Vagina (tissue), 2 donors: ENCODE results near the gene ZNF205.

Experiments used
- POLR2AphosphoS5 ChIP-seq, 2 donors: sonication (generic); formaldehyde crosslinking; IDR thresholded peaks; one replicate each; pipeline ENCODE4 v1.9.0; 2017; ENCODE audit warnings: antibody characterized with exemption in 2 of 2, mild to moderate bottlenecking in 2 of 2, low read depth in 1 of 2; ENCODE audit not compliant: insufficient read depth in 1 of 2
- TF ChIP-seq, protein P1 (sequence below), 3 experiments: fragments of 450-650 bp in 2 of 3; fragments of 200-600 bp in 1 of 3; sonication (generic) in 1 of 3; IDR thresholded peaks; one replicate each; pipeline ENCODE4 v1.5.1; 2017 to 2019; ENCODE audit warnings: antibody characterized with exemption in 3 of 3, mild to moderate bottlenecking in 2 of 3, moderate library complexity in 2 of 3

- TF ChIP-seq, protein P1, sequence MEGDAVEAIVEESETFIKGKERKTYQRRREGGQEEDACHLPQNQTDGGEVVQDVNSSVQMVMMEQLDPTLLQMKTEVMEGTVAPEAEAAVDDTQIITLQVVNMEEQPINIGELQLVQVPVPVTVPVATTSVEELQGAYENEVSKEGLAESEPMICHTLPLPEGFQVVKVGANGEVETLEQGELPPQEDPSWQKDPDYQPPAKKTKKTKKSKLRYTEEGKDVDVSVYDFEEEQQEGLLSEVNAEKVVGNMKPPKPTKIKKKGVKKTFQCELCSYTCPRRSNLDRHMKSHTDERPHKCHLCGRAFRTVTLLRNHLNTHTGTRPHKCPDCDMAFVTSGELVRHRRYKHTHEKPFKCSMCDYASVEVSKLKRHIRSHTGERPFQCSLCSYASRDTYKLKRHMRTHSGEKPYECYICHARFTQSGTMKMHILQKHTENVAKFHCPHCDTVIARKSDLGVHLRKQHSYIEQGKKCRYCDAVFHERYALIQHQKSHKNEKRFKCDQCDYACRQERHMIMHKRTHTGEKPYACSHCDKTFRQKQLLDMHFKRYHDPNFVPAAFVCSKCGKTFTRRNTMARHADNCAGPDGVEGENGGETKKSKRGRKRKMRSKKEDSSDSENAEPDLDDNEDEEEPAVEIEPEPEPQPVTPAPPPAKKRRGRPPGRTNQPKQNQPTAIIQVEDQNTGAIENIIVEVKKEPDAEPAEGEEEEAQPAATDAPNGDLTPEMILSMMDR (IDR thresholded peaks at IDR 0.05), result no peak
- TF ChIP-seq POLR2AphosphoS5 (IDR thresholded peaks at IDR 0.05; ENCODE audit: insufficient read depth in 1 of 2, low read depth in 1 of 2), result no peak
These were observed 13.0 kb upstream of the ZNF205 start for GRCh38 chr16:3099395-3099731.
